HEK293T (cell line): Measurements from ENCODE around the gene CGRRF1.

Experiments
- BHLHE40 ChIP-seq: fragments of 450-650 bp; IDR thresholded peaks from 2 replicates; pipeline ENCODE4 v1.6.1; 2016; ENCODE audit warnings: mild to moderate bottlenecking, moderate library complexity, borderline replicate concordance
- FOXA1 ChIP-seq: fragments of 450-650 bp; IDR thresholded peaks from 2 replicates; pipeline ENCODE4 v1.6.1; 2016; ENCODE audit warnings: mild to moderate bottlenecking
- FOXM1 ChIP-seq: fragments of 450-650 bp; IDR thresholded peaks from 2 replicates; pipeline ENCODE4 v1.6.1; 2017; ENCODE audit warnings: mild to moderate bottlenecking, borderline replicate concordance
- HDGF ChIP-seq: fragments of 450-650 bp; IDR thresholded peaks from 2 replicates; pipeline ENCODE4 v1.6.1; 2017; ENCODE audit warnings: antibody characterized with exemption, borderline replicate concordance
- LEF1 ChIP-seq: fragments of 450-650 bp; IDR thresholded peaks from 2 replicates; pipeline ENCODE4 v1.6.1; 2017; ENCODE audit warnings: mild to moderate bottlenecking, borderline replicate concordance
- SP1 ChIP-seq: fragments of 450-650 bp; IDR thresholded peaks from 2 replicates; pipeline ENCODE4 v1.6.1; 2017
- SUZ12 ChIP-seq: fragments of 450-650 bp; IDR thresholded peaks from 2 replicates; pipeline ENCODE4 v1.6.1; 2016; ENCODE audit warnings: mild to moderate bottlenecking
- ZNF384 ChIP-seq: fragments of 450-650 bp; IDR thresholded peaks from 2 replicates; pipeline ENCODE4 v1.6.1; 2016
- TF ChIP-seq, protein P1 (sequence below): fragments of 450-650 bp; IDR thresholded peaks from 2 replicates; pipeline ENCODE4 v1.6.1; 2016

DNA sequence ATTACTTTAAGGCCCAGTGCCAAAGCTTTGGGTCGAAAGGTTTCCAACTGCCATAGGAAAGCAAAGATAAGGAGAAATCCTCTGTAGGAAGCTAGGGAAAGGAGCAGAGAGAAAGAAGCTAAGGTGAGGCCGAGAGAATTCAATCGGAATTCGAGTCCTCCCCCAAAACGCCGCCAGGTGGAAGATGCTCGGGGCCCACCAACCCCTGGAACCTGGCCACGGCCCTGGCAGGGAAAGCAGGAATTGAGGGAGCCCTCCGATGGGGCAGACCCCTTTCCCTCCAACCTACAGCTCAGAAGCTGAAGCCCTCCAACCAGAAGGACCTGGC is 21.4 kb upstream of the CGRRF1 start:
- no peak for TF ChIP-seq ZNF384
- TF ChIP-seq FOXA1, result no peak
- no peak for TF ChIP-seq LEF1
- TF ChIP-seq SP1, result no peak
- TF ChIP-seq SUZ12, result no peak
- TF ChIP-seq FOXM1, result no peak
- TF ChIP-seq HDGF, result no peak
- no peak for TF ChIP-seq BHLHE40
- TF ChIP-seq, protein P1, sequence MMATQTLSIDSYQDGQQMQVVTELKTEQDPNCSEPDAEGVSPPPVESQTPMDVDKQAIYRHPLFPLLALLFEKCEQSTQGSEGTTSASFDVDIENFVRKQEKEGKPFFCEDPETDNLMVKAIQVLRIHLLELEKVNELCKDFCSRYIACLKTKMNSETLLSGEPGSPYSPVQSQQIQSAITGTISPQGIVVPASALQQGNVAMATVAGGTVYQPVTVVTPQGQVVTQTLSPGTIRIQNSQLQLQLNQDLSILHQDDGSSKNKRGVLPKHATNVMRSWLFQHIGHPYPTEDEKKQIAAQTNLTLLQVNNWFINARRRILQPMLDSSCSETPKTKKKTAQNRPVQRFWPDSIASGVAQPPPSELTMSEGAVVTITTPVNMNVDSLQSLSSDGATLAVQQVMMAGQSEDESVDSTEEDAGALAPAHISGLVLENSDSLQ, result no peak
